Osteocyte (in vitro differentiated cells): ENCODE measurements around the gene TRPC4AP. TPM values are rescaled to one million over a fixed set of nuclear protein-coding genes. Genes with fewer than 3 reads are reported as not detected.

Experiments
- DNase-seq: peaks from one replicate; pipeline ENCODE4 v3.0.0; 2021; ENCODE audit warnings: mixed read lengths; ENCODE audit not compliant: unreplicated experiment; ENCODE audit errors: extremely low spot score
- H3K27ac Mint-ChIP-seq: one replicate; pipeline ENCODE4 v1.8.0; 2021; ENCODE audit warnings: mild to moderate bottlenecking, mixed read lengths; ENCODE audit not compliant: unreplicated experiment
- H3K27me3 Mint-ChIP-seq: one replicate; pipeline ENCODE4 v1.8.0; 2021; ENCODE audit warnings: mixed read lengths; ENCODE audit not compliant: unreplicated experiment
- H3K36me3 Mint-ChIP-seq: one replicate; pipeline ENCODE4 v1.8.0; 2021; ENCODE audit warnings: mixed read lengths; ENCODE audit not compliant: unreplicated experiment
- H3K4me1 Mint-ChIP-seq: one replicate; pipeline ENCODE4 v1.8.0; 2021; ENCODE audit warnings: mixed read lengths; ENCODE audit not compliant: unreplicated experiment
- H3K4me3 Mint-ChIP-seq: one replicate; pipeline ENCODE4 v1.8.0; 2021; ENCODE audit warnings: mild to moderate bottlenecking, moderate library complexity, mixed read lengths; ENCODE audit not compliant: unreplicated experiment
- H3K9me3 Mint-ChIP-seq: one replicate; pipeline ENCODE4 v1.8.0; 2021; ENCODE audit warnings: mixed read lengths; ENCODE audit not compliant: unreplicated experiment
- total RNA-seq: library from RNA; stranded (reverse); gene quantifications from 2 replicates; pipeline ENCODE4 v1.2.1, GENCODE V29; 2021
- TF ChIP-seq, protein P1 (sequence below): fragments of 200-600 bp; sonication (generic); IDR thresholded peaks from 2 replicates; pipeline ENCODE4 v1.5.0; 2021; ENCODE audit warnings: antibody characterized with exemption, mild to moderate bottlenecking, moderate library complexity

Gene TRPC4AP
- total RNA-seq, 1 donor from 2014 or later = 83.0 TPM

DNA sequence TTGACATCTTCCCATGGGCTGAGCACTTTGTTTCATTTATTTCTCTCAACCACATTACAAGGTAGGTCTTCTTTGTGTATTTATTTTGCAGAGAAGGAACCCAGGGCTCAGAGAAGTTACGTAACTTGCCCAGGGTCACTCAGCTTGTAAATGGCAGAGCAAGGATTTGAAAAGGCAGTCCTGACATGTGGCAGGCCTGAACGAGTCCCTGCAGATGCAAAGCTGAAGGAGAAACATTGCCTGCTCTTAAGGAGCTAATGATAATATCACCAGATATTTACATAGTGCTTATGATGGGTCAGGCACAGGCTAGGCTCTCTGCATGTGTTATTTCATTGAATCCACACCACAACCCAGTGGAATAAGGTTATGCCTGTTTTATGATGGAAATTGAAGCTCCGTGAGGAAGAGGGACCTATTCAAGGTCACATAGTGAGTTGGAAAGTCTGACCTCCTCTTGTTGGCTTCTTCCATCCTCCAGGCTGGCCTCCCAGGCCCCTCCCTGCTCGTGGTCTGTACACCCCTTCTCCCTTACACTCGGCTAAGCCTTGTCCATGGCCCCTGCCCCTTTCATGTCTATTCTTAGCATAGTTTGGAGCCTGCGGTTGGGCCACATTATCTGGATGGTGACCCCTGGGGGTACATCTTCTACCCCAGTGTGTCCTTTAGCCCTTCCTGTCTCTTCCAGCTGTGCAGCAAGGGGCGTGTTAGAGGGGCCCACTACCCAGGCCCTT lies 124.4 kb downstream of the TRPC4AP start:
- Mint-ChIP-seq H3K4me1 (no peaks in the 10 kb centered on the region), H3K27me3 (peaks cover under 1% of the 10 kb centered on the region), H3K4me3 (no peak overlapping the region), H3K9me3 (no peaks in the 10 kb centered on the region), H3K36me3 (no peaks in the 10 kb centered on the region), H3K27ac (no peak overlapping the region)
- TF ChIP-seq, protein P1, sequence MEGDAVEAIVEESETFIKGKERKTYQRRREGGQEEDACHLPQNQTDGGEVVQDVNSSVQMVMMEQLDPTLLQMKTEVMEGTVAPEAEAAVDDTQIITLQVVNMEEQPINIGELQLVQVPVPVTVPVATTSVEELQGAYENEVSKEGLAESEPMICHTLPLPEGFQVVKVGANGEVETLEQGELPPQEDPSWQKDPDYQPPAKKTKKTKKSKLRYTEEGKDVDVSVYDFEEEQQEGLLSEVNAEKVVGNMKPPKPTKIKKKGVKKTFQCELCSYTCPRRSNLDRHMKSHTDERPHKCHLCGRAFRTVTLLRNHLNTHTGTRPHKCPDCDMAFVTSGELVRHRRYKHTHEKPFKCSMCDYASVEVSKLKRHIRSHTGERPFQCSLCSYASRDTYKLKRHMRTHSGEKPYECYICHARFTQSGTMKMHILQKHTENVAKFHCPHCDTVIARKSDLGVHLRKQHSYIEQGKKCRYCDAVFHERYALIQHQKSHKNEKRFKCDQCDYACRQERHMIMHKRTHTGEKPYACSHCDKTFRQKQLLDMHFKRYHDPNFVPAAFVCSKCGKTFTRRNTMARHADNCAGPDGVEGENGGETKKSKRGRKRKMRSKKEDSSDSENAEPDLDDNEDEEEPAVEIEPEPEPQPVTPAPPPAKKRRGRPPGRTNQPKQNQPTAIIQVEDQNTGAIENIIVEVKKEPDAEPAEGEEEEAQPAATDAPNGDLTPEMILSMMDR = no peak
- DNase-seq = no peak

DNA sequence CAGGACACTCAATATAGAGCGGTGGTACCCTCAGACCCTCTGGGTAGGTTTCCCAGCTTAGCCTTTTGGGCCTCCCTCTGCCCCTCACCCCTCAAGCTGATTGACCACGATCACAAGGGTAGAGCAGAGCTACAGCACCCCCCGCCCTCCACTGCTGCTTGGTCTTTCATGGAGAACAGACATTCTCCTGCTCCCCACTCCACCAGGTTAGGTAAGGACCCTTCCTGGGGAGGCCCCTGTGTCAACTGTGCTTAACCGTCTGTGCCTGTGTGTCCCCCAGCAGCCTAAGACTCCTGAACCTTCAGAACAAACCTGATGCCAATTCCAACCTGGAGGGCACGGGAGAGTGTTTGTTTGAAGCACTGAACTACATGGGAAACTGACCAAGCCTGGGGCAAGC lies 125.2 kb downstream of the TRPC4AP start:
- DNase-seq = no peak
- H3K27me3 Mint-ChIP-seq = no peaks in the 10 kb centered on the region
- no peak overlapping the region for H3K4me3 Mint-ChIP-seq
- no peaks in the 10 kb centered on the region for H3K4me1 Mint-ChIP-seq
- H3K36me3 Mint-ChIP-seq = no peaks in the 10 kb centered on the region
- no peak overlapping the region for H3K27ac Mint-ChIP-seq
- TF ChIP-seq, protein P1 = no peak
- H3K9me3 Mint-ChIP-seq = no peaks in the 10 kb centered on the region

DNA sequence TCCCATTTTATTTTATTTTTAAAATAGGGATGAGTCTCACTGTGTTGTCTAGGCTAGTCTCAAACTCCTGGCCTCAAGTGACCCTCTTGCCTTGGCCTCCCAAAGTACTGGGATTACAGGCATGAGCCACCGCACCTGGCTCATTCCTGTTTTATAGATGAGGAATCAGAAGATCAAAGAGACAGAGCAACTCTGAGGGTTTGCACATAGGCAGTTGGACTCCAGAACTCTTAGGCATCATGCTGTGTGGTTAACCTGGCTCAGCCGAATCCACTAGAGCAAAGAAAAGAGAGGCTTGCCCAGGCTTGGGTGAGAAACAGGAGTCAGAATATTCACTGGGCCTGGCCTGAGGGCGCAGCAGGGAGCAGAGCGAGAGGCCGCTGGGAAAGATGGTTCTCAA lies 127.6 kb downstream of the TRPC4AP start:
- no peak for DNase-seq
- no peaks in the 10 kb centered on the region for H3K27me3 Mint-ChIP-seq
- H3K9me3 Mint-ChIP-seq = no peaks in the 10 kb centered on the region
- TF ChIP-seq, protein P1 = no peak
- H3K4me1 Mint-ChIP-seq = no peaks in the 10 kb centered on the region
- no peak overlapping the region for H3K27ac Mint-ChIP-seq
- no peaks in the 10 kb centered on the region for H3K36me3 Mint-ChIP-seq
- H3K4me3 Mint-ChIP-seq = no peak overlapping the region

DNA sequence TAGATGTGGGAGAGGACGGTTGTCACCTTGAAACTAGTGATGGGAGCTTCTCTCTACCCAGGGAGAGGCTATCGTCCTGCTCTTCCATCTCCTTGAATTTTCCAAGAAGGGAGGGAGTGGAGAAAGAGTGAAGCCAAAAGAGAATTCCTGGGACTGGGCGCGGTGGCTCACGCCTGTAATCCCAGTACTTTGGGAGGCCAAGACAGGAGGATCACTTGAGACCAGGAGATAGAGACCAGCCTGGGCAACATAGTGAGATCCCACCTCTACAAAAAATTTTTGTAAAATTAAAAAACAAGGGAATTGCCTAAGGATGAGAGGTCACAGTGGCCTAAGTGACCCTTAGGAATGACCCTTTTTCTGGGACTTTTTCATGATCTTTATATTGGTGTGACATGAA lies 128.1 kb downstream of the TRPC4AP start:
- Mint-ChIP-seq H3K9me3 (no peaks in the 10 kb centered on the region), H3K27ac (no peak overlapping the region), H3K4me1 (no peaks in the 10 kb centered on the region), H3K27me3 (no peaks in the 10 kb centered on the region), H3K36me3 (no peaks in the 10 kb centered on the region), H3K4me3 (no peak overlapping the region)
- DNase-seq = no peak
- TF ChIP-seq, protein P1 = no peak

DNA sequence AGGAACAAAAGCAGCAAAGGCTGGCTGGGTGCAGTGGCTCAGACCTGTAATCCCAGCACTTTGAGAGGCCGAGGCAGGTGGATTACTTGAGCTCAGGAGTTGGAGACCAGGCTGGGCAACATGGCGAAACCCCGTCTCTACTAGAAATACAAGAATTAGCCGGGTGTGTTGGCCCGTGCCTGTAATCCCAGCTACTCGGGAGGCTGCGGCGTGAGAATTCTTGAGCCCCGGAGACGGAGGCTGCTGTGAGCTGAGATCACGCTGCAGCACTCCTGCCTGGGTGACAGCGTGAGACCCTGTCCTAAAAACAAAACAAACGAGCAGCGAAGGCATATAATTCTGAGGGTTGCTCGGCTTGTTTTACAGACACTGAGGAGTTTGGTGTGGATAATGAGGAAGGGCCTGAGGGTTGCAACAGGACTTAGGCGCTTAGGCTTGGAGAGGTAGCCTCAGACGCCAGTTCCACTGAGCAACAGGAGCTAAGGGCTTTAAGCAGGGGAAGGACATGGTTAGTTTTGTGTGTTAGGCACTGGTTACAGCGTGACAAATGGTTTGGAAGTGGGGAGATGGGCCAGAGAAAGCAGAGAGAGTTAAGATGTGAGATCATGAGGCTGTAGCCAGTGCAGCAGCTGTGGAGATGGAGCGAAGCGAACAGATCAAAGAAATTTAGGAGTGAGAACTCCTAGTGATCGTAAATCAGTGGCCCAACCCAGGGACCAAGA lies 135.7 kb downstream of the TRPC4AP start:
- no peaks in the 10 kb centered on the region for H3K36me3 Mint-ChIP-seq
- DNase-seq = no peak
- H3K4me1 Mint-ChIP-seq = peaks cover 22% of the 10 kb centered on the region
- peak overlapping the region; percentile 97 for H3K4me3 Mint-ChIP-seq
- H3K27me3 Mint-ChIP-seq = no peaks in the 10 kb centered on the region
- H3K9me3 Mint-ChIP-seq = no peaks in the 10 kb centered on the region
- H3K27ac Mint-ChIP-seq = no peak overlapping the region
- TF ChIP-seq, protein P1 = no peak
